Nephron (organoid): ENCODE data around the gene ZNF48.

Experiments
- H3K27ac Mint-ChIP-seq, 3 experiments: 2 replicates each; pipeline ENCODE4 v1.8.0; 2020; ENCODE audit warnings: mixed read lengths in 3 of 3, mild to moderate bottlenecking in 2 of 3, moderate library complexity in 1 of 3
- H3K27me3 Mint-ChIP-seq: 2 replicates; pipeline ENCODE4 v1.8.0; 2021; ENCODE audit warnings: low read depth, mild to moderate bottlenecking, moderate library complexity, mixed read lengths
- H3K36me3 Mint-ChIP-seq: 2 replicates; pipeline ENCODE4 v1.8.0; 2020; ENCODE audit warnings: low read depth, mixed read lengths
- H3K4me1 Mint-ChIP-seq: 2 replicates; pipeline ENCODE4 v1.8.0; 2020; ENCODE audit warnings: mixed read lengths
- H3K4me3 Mint-ChIP-seq, 3 experiments: 2 replicates each; pipeline ENCODE4 v1.8.0; 2020; ENCODE audit warnings: mild to moderate bottlenecking in 3 of 3, mixed read lengths in 3 of 3, moderate library complexity in 2 of 3
- H3K9me3 Mint-ChIP-seq: 2 replicates; pipeline ENCODE4 v1.8.0; 2020; ENCODE audit warnings: mixed read lengths
- TF ChIP-seq, protein P1 (sequence below), 3 experiments: fragments of 200-600 bp; sonication (generic); IDR thresholded peaks; one replicate each; pipeline ENCODE4 v1.5.0; 2021; ENCODE audit warnings: antibody characterized with exemption in 3 of 3; ENCODE audit not compliant: unreplicated experiment in 3 of 3

Gene ZNF48

DNA sequence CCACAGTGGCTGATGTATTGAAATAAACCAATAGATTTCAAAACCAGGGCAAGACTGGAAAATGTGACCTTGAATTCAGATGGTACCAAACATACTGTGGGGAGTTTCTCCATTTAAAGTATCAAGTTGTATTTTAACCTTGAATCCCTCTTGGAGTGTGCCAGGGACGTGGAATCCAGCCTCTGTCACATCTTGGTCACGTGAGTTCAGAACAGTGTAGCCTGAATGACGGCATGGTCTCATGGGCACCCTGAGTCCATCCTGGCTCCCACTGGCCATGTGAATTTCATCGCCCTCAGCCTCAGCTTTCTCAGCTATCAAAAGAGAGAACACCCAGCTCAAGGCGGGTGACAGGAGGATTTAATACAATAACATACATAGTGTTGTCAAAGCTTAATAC lies 18.9 kb downstream of the ZNF48 start:
- Mint-ChIP-seq H3K27me3 (peaks cover 3% of the 10 kb centered on the region), H3K36me3 (peaks cover 30% of the 10 kb centered on the region), H3K9me3 (no peaks in the 10 kb centered on the region), H3K4me3 (no peak overlapping the region), H3K4me1 (peaks cover 11% of the 10 kb centered on the region), H3K27ac (peak overlapping the region in 1 of 3 experiments; percentile 41)
- TF ChIP-seq, protein P1, sequence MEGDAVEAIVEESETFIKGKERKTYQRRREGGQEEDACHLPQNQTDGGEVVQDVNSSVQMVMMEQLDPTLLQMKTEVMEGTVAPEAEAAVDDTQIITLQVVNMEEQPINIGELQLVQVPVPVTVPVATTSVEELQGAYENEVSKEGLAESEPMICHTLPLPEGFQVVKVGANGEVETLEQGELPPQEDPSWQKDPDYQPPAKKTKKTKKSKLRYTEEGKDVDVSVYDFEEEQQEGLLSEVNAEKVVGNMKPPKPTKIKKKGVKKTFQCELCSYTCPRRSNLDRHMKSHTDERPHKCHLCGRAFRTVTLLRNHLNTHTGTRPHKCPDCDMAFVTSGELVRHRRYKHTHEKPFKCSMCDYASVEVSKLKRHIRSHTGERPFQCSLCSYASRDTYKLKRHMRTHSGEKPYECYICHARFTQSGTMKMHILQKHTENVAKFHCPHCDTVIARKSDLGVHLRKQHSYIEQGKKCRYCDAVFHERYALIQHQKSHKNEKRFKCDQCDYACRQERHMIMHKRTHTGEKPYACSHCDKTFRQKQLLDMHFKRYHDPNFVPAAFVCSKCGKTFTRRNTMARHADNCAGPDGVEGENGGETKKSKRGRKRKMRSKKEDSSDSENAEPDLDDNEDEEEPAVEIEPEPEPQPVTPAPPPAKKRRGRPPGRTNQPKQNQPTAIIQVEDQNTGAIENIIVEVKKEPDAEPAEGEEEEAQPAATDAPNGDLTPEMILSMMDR (IDR thresholded peaks at IDR 0.05; ENCODE audit: unreplicated experiment in 3 of 3), result no peak

DNA sequence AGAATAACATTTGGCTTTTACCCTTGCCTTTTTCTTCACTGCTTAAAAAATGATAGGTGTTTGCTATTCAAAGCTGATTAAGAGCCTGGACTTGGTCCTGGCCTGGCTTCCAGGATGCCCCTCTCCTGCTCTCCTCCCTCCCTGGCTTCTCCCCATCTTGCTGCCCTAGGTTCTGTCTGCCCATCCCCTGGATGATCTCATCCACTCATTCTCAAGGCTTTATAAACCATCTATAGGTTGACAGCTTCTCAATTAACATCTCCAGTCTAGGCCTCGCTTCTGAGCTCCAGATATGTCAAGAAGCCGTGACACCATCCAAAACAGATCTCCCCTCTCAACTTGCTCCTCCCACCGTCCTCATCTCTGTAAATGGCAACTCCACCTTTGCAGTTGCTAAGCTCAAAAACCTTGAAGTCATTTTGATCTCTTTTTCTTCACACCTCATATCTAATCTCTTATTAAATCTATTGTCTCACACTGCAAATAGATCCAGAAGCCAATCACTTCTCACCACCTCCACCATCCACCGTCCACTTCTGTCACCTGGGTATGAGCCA lies 20.9 kb downstream of the ZNF48 start:
- H3K27ac Mint-ChIP-seq, result peak overlapping the region in 1 of 3 experiments; percentile 19
- TF ChIP-seq, protein P1 (IDR thresholded peaks at IDR 0.05; ENCODE audit: unreplicated experiment in 3 of 3), result no peak
- H3K36me3 Mint-ChIP-seq, result peaks cover 35% of the 10 kb centered on the region
- H3K9me3 Mint-ChIP-seq, result no peaks in the 10 kb centered on the region
- H3K4me1 Mint-ChIP-seq, result peaks cover 4% of the 10 kb centered on the region
- peaks cover 3% of the 10 kb centered on the region for H3K27me3 Mint-ChIP-seq
- H3K4me3 Mint-ChIP-seq, result peak overlapping the region in 1 of 3 experiments; percentile 4

DNA sequence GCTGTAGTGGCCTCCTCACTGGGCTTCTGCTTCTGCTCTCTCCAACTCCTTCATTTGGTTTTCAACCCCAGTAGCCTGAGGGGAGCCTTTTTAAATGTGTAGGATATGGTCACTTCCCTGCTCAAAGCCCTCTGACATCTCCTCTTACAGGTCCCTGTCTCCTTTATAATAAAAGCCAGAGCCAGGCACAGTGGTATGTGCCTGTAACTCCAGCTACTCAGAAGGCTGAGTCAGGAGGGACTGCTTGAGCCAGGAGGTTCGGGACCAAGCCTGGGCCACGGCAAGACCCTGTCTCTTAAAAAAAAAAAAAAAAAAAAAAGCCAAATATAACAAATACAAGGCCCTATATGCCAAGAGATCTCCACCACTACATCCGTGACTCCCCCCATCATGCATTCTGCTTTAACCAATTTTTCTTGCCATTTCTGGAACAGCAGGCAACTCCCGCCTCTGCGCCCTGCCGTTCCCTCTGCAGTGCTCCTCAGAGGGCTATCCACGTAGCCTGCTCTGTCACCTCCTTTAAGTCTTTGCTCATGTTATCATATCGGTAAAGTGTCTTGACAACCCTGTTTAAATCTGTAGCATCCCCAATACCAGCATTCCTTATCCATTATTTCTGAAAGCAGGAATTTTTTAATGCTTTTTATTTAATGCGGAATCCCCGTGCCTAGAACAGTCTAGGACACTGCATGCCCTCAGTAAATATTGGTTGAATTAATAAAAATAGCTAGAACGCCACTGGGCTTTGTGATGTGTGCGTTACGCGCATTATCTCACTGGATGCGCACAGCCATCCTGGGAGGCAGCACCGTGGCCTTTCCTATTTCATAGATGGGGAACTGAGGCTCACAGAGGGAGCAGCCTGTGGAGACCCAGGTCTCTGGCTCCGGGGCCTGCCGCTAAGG lies 21.7 kb downstream of the ZNF48 start:
- no peak overlapping the region for H3K27ac Mint-ChIP-seq
- H3K36me3 Mint-ChIP-seq, result peaks cover 39% of the 10 kb centered on the region
- peak overlapping the region; percentile 13 to 20 (median 17) for H3K4me3 Mint-ChIP-seq
- peaks cover 4% of the 10 kb centered on the region for H3K4me1 Mint-ChIP-seq
- H3K27me3 Mint-ChIP-seq, result peaks cover 3% of the 10 kb centered on the region
- no peaks in the 10 kb centered on the region for H3K9me3 Mint-ChIP-seq
- TF ChIP-seq, protein P1 (IDR thresholded peaks at IDR 0.05; ENCODE audit: unreplicated experiment in 3 of 3), result no peak

DNA sequence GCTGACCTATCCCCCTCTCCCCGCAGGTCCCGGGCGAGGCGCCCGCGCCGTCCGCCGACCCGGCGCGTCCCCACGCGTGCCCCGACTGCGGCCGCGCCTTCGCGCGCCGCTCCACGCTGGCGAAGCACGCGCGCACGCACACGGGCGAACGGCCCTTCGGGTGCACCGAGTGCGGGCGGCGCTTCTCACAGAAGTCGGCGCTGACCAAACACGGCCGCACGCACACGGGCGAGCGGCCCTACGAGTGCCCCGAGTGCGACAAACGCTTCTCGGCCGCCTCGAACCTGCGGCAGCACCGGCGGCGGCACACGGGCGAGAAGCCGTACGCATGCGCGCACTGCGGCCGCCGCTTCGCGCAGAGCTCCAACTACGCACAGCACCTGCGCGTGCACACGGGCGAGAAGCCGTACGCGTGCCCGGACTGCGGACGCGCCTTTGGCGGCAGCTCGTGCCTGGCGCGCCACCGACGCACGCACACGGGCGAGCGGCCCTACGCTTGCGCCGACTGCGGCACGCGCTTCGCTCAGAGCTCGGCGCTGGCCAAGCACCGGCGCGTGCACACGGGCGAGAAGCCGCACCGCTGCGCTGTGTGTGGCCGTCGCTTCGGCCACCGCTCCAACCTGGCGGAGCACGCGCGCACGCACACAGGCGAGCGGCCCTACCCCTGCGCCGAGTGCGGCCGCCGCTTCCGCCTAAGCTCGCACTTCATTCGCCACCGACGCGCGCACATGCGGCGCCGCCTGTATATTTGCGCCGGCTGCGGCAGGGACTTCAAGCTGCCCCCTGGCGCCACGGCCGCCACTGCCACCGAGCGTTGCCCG lies 22.5 kb downstream of the ZNF48 start:
- Mint-ChIP-seq H3K4me3 (peak overlapping the region; percentile 44 to 78 (median 69)), H3K27me3 (peaks cover 3% of the 10 kb centered on the region)

DNA sequence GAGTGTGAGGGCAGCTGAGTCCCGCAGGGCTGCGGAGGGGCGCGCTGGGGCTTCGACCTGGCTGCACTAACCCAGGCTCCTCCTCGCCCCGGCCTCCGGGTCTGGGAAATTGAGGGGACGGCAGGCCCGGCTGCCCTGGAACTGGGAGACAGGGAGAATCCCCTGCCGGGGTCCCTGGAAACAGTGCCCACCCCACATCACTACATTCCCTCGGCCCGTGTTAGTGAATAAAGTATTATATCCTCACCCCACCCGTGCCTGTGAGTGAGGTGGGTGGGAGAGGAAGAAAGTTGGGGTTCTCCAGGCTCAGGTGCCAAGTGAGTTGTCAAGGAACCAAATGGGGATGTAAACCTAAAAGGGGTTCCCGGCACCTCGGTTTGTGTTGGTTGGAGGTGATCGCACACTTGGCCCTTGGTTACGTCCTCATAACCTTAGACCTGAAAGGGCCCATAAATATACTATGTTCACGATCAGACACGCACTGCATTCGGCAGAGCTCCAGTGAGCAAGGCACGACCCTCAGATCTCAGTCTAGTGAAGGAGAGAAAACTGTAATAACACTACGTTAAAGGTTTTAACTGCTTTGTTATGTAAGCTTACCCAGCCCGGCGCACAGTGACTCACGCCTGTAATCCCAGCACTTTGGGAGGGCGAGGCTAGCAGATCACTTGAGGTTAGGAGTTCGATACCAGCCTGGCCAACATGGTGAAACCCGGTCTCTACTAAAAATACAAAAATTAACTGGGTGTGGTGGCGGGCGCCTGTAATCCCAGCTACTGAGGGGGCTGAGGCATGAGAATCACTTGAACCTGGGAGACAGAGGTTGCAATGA lies 23.3 kb downstream of the ZNF48 start:
- Mint-ChIP-seq H3K27ac (no peak overlapping the region), H3K9me3 (no peaks in the 10 kb centered on the region), H3K27me3 (peaks cover 3% of the 10 kb centered on the region), H3K4me3 (peak overlapping the region; percentile 69 to 78 (median 78)), H3K4me1 (no peaks in the 10 kb centered on the region), H3K36me3 (peaks cover 40% of the 10 kb centered on the region)
- TF ChIP-seq, protein P1 (IDR thresholded peaks at IDR 0.05; ENCODE audit: unreplicated experiment in 3 of 3), result no peak

More for the DNA sequence above, 22.5 kb downstream of the ZNF48 start:
- peaks cover 39% of the 10 kb centered on the region for H3K36me3 Mint-ChIP-seq
- no peaks in the 10 kb centered on the region for H3K4me1 Mint-ChIP-seq
- no peaks in the 10 kb centered on the region for H3K9me3 Mint-ChIP-seq
- no peak overlapping the region for H3K27ac Mint-ChIP-seq
- TF ChIP-seq, protein P1 (IDR thresholded peaks at IDR 0.05; ENCODE audit: unreplicated experiment in 3 of 3), result peak in 1 of 3 experiments; percentile 30
